OCI-LY1 (cell line): ENCODE measurements around the gene ITGAX.

Experiments
- EZH2 ChIP-seq: fragments of 200-600 bp; sonication (generic), shearing (Covaris generic); IDR thresholded peaks from 2 replicates; pipeline ENCODE4 v1.8.0; 2017; ENCODE audit warnings: borderline replicate concordance, mixed run types, mild to moderate bottlenecking, antibody characterized with exemption, low read length, moderate library complexity, mixed read lengths
- TF ChIP-seq, protein P1 (sequence below): fragments of 200-600 bp; sonication (generic), shearing (Covaris generic); IDR thresholded peaks from 2 replicates; pipeline ENCODE4 v1.5.1; 2017; ENCODE audit warnings: mild to moderate bottlenecking, antibody characterized with exemption, low read length, moderate library complexity, mixed read lengths

- TF ChIP-seq, protein P1, sequence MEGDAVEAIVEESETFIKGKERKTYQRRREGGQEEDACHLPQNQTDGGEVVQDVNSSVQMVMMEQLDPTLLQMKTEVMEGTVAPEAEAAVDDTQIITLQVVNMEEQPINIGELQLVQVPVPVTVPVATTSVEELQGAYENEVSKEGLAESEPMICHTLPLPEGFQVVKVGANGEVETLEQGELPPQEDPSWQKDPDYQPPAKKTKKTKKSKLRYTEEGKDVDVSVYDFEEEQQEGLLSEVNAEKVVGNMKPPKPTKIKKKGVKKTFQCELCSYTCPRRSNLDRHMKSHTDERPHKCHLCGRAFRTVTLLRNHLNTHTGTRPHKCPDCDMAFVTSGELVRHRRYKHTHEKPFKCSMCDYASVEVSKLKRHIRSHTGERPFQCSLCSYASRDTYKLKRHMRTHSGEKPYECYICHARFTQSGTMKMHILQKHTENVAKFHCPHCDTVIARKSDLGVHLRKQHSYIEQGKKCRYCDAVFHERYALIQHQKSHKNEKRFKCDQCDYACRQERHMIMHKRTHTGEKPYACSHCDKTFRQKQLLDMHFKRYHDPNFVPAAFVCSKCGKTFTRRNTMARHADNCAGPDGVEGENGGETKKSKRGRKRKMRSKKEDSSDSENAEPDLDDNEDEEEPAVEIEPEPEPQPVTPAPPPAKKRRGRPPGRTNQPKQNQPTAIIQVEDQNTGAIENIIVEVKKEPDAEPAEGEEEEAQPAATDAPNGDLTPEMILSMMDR: no peak
- TF ChIP-seq EZH2: no peak
Measured at GRCh38 chr16:31407406-31407805, 52.4 kb downstream of the ITGAX start.
